Neural progenitor cell (in vitro differentiated cells): ENCODE measurements around the gene STK33.

Experiments
- CTCF ChIP-seq: fragments of 200-600 bp; sonication (generic); IDR thresholded peaks from 2 replicates; pipeline ENCODE4 v1.5.1; 2017; ENCODE audit warnings: antibody characterized with exemption, mild to moderate bottlenecking
- EZH2 ChIP-seq: fragments of 200-600 bp; sonication (generic); IDR thresholded peaks from 2 replicates; pipeline ENCODE4 v1.6.1; 2017; ENCODE audit warnings: antibody characterized with exemption, mild to moderate bottlenecking, moderate library complexity

- no peak for TF ChIP-seq CTCF
- TF ChIP-seq EZH2, result no peak
These were observed 234.5 kb downstream of the STK33 start for GRCh38 chr11:8359521-8359920.
